GM23248 (cell line): ENCODE data around the gene SKA3.

Source experiments
- EZH2 ChIP-seq: fragments of 200-600 bp; sonication (generic); IDR thresholded peaks from 2 replicates; pipeline ENCODE4 v1.6.1; 2018; ENCODE audit warnings: antibody characterized with exemption, mild to moderate bottlenecking; ENCODE audit not compliant: insufficient read depth, poor library complexity, severe bottlenecking
- EZH2phosphoT487 ChIP-seq: fragments of 200-600 bp; sonication (generic); IDR thresholded peaks from 2 replicates; pipeline ENCODE4 v1.6.1; 2018; ENCODE audit warnings: antibody characterized with exemption, moderate library complexity, mild to moderate bottlenecking, low read depth; ENCODE audit not compliant: insufficient read depth

DNA sequence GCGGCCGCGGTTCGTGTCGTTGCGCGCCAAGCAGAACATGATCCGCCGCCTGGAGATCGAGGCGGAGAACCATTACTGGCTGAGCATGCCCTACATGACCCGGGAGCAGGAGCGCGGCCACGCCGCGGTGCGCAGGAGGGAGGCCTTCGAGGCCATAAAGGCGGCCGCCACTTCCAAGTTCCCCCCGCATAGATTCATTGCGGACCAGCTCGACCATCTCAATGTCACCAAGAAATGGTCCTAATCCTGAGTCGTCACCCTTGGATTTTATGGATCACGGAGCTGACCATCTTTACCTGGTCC lies 581 bp upstream of the SKA3 start:
- TF ChIP-seq EZH2, result no peak
- no peak for TF ChIP-seq EZH2phosphoT487
